ENCODE data around the gene SYT8.

The SYT8 gene

DNA sequence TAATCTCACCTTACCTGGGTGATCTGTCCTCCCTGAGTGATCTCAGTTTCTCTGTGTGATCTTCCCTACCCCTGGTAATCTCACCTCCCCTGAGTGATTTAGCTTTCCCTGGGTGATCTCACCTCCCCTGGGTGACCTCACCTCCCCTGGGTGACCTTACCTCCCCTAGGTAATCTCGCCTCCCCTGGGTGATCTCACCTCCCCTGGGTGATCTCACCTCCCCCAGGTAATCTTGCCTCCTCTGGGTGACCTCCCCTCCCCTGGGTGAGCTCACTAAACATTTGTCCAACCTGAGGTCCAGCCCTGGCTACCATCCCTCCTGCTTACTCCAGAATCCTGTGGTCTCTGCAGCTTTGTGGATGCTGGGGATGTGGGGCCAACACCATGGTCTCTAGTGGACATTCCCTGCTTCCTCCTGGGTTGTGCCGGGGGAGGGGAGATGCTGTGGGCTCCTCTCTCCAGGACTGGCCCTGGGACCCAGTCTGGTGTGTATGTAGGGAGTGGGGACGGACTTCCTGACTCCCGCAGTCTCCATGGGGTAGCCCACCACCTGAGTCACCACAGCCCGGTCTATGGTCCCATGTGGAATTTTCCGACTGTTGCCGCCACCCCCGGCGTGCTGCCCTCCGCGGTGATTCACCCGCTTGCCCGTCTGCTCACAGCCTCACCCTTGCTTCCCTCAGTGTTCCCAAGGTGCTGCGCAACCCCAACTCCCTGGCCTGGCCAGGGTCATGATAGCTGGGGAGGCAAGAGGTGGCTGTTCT, 28.0 kb downstream of the SYT8 start:
- H3K4me2 ChIP-seq (ENCODE audit: low read length) = no peak overlapping the region
- no peaks in the 10 kb centered on the region for H3K27me3 ChIP-seq (ENCODE audit: control insufficient read depth, low read length)
- no peaks in the 10 kb centered on the region for H3K4me1 ChIP-seq (ENCODE audit: control insufficient read depth, low read length)
- H3K36me3 ChIP-seq (ENCODE audit: control insufficient read depth, low read length) = peaks cover 11% of the 10 kb centered on the region
- TF ChIP-seq EZH2phosphoT487 (IDR thresholded peaks at IDR 0.05; ENCODE audit: borderline replicate concordance, low read length) = no peak
- TF ChIP-seq CTCF (IDR thresholded peaks at IDR 0.05; ENCODE audit: low read depth, low read length, poor library complexity, severe bottlenecking) = no peak
- H4K20me1 ChIP-seq (ENCODE audit: control insufficient read depth, insufficient read depth, low read depth, low read length) = peaks cover 9% of the 10 kb centered on the region
- no peak overlapping the region for H3K27ac ChIP-seq (ENCODE audit: low read depth, low read length)
- no peaks in the 10 kb centered on the region for H3F3A ChIP-seq (ENCODE audit: control insufficient read depth, insufficient read depth)
- H3K4me3 ChIP-seq (ENCODE audit: low read length) = no peak overlapping the region
- H3K79me2 ChIP-seq (ENCODE audit: control insufficient read depth, low read length) = peaks cover 54% of the 10 kb centered on the region
- H3K9me3 ChIP-seq (ENCODE audit: control insufficient read depth, insufficient read depth, low read length) = no peaks in the 10 kb centered on the region
- no peaks in the 10 kb centered on the region for H3K9me2 ChIP-seq (replicated peaks; ENCODE audit: control insufficient read depth, low read length)

GRCh38 chr11:1863352-1864216, 28.8 kb downstream of the SYT8 start:
- Histone ChIP-seq H3K4me2 (ENCODE audit: low read length) (no peak overlapping the region), H4K20me1 (ENCODE audit: control insufficient read depth, insufficient read depth, low read depth, low read length) (peaks cover 9% of the 10 kb centered on the region)
- no peak for TF ChIP-seq EZH2phosphoT487 (IDR thresholded peaks at IDR 0.05; ENCODE audit: borderline replicate concordance, low read length)

GRCh38 chr11:1864231-1864630, 29.4 kb downstream of the SYT8 start:
- Histone ChIP-seq H4K20me1 (ENCODE audit: control insufficient read depth, insufficient read depth, low read depth, low read length) (peaks cover 6% of the 10 kb centered on the region), H3K4me1 (ENCODE audit: control insufficient read depth, low read length) (no peaks in the 10 kb centered on the region), H3K36me3 (ENCODE audit: control insufficient read depth, low read length) (peaks cover 8% of the 10 kb centered on the region), H3K79me2 (ENCODE audit: control insufficient read depth, low read length) (peaks cover 39% of the 10 kb centered on the region), H3K9me3 (ENCODE audit: control insufficient read depth, insufficient read depth, low read length) (no peaks in the 10 kb centered on the region), H3K27ac (ENCODE audit: low read depth, low read length) (no peak overlapping the region), H3F3A (ENCODE audit: control insufficient read depth, insufficient read depth) (no peaks in the 10 kb centered on the region), H3K4me2 (ENCODE audit: low read length) (no peak overlapping the region), H3K4me3 (ENCODE audit: low read length) (no peak overlapping the region), H3K9me2 (replicated peaks; ENCODE audit: control insufficient read depth, low read length) (no peaks in the 10 kb centered on the region), H3K27me3 (ENCODE audit: control insufficient read depth, low read length) (no peaks in the 10 kb centered on the region)
- TF ChIP-seq CTCF (IDR thresholded peaks at IDR 0.05; ENCODE audit: low read depth, low read length, poor library complexity, severe bottlenecking) = no peak
- no peak for TF ChIP-seq EZH2phosphoT487 (IDR thresholded peaks at IDR 0.05; ENCODE audit: borderline replicate concordance, low read length)

More at GRCh38 chr11:1863352-1864216, 28.8 kb downstream of the SYT8 start:
- no peaks in the 10 kb centered on the region for H3K4me1 ChIP-seq (ENCODE audit: control insufficient read depth, low read length)
- no peaks in the 10 kb centered on the region for H3F3A ChIP-seq (ENCODE audit: control insufficient read depth, insufficient read depth)
- no peaks in the 10 kb centered on the region for H3K9me3 ChIP-seq (ENCODE audit: control insufficient read depth, insufficient read depth, low read length)
- no peaks in the 10 kb centered on the region for H3K27me3 ChIP-seq (ENCODE audit: control insufficient read depth, low read length)
- peaks cover 46% of the 10 kb centered on the region for H3K79me2 ChIP-seq (ENCODE audit: control insufficient read depth, low read length)
- no peak overlapping the region for H3K27ac ChIP-seq (ENCODE audit: low read depth, low read length)
- no peaks in the 10 kb centered on the region for H3K9me2 ChIP-seq (replicated peaks; ENCODE audit: control insufficient read depth, low read length)
- H3K36me3 ChIP-seq (ENCODE audit: control insufficient read depth, low read length) = peaks cover 8% of the 10 kb centered on the region
- no peak overlapping the region for H3K4me3 ChIP-seq (ENCODE audit: low read length)

All from DOHH2 (cell line).